HL-60 (cell line): ENCODE measurements around the gene UBE2QL1.

Source experiments
- CTCF ChIP-seq: IDR thresholded peaks from one replicate; pipeline ENCODE4 v1.5.1; 2011; ENCODE audit warnings: low read length, control low read depth, inconsistent platforms; ENCODE audit not compliant: insufficient read depth
- GABPA ChIP-seq: IDR thresholded peaks from 2 replicates; pipeline ENCODE4 v1.6.1; 2012; ENCODE audit warnings: low read depth
- POLR2AphosphoS5 ChIP-seq: IDR thresholded peaks from 2 replicates; pipeline ENCODE4 v1.6.1; 2012; ENCODE audit warnings: low read depth
- REST ChIP-seq: IDR thresholded peaks from 2 replicates; pipeline ENCODE4 v1.6.1; 2012; ENCODE audit warnings: low read depth; ENCODE audit not compliant: insufficient replicate concordance
- SPI1 ChIP-seq: IDR thresholded peaks from 2 replicates; pipeline ENCODE4 v1.6.1; 2012; ENCODE audit warnings: low read depth, mild to moderate bottlenecking, borderline replicate concordance

GRCh38 chr5:6423327-6424109, 25.1 kb upstream of the UBE2QL1 start:
- TF ChIP-seq POLR2AphosphoS5 = no peak
- TF ChIP-seq CTCF = no peak
- no peak for TF ChIP-seq REST
- no peak for TF ChIP-seq GABPA
- no peak for TF ChIP-seq SPI1
